T-helper 1 cell treated with Interleukin-12 subunit alpha and Interleukin-12 subunit beta and Interleukin-4 antibody, amounts not matched to agents 30 μg/mL and 1 μg/mL, for 36 hours (primary cell): ENCODE results near the gene LIN7C.
"Not testable (repeated sequence)": the region's sequence is repeated elsewhere in the genome, so short reads cannot be mapped to it uniquely, and the experiment has no call there.

Experiments used
- H3K27ac Mint-ChIP-seq: one replicate; pipeline ENCODE4 v1.8.0; 2021; ENCODE audit warnings: mild to moderate bottlenecking, mixed read lengths
- H3K27me3 Mint-ChIP-seq: one replicate; pipeline ENCODE4 v1.8.0; 2021; ENCODE audit warnings: low read depth, mixed read lengths
- H3K36me3 Mint-ChIP-seq: one replicate; pipeline ENCODE4 v1.8.0; 2021; ENCODE audit warnings: low read depth, mixed read lengths
- H3K4me1 Mint-ChIP-seq: one replicate; pipeline ENCODE4 v1.8.0; 2021; ENCODE audit warnings: low read depth, mixed read lengths
- H3K4me3 Mint-ChIP-seq: one replicate; pipeline ENCODE4 v1.8.0; 2021; ENCODE audit warnings: mild to moderate bottlenecking, moderate library complexity, mixed read lengths
- H3K9me3 Mint-ChIP-seq: one replicate; pipeline ENCODE4 v1.8.0; 2021; ENCODE audit warnings: mixed read lengths

The LIN7C gene

DNA sequence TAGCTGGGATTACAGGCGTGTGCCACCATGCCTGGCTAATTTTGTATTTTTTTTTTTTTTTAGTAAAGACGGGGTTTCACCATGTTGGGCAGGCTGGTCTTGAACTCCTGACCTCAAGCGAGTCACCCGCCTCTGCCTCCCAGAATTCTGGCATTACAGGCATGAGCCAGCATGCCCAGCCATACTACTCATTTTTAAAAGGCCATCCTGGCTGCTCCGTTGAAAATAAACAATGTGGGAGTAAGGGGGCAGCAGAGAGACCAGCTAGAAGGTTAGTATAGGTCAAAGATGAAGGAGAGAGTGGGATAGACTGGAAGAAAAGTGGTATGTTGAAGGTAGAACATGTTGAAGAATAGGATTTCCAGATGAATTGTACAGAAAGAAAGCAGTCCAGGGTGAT is 17.6 kb upstream of the LIN7C start:
- no peaks in the 10 kb centered on the region for H3K4me1 Mint-ChIP-seq
- no peak overlapping the region for H3K27ac Mint-ChIP-seq
- no peaks in the 10 kb centered on the region for H3K27me3 Mint-ChIP-seq
- no peaks in the 10 kb centered on the region for H3K9me3 Mint-ChIP-seq
- H3K4me3 Mint-ChIP-seq, result no peak overlapping the region
- no peaks in the 10 kb centered on the region for H3K36me3 Mint-ChIP-seq

DNA sequence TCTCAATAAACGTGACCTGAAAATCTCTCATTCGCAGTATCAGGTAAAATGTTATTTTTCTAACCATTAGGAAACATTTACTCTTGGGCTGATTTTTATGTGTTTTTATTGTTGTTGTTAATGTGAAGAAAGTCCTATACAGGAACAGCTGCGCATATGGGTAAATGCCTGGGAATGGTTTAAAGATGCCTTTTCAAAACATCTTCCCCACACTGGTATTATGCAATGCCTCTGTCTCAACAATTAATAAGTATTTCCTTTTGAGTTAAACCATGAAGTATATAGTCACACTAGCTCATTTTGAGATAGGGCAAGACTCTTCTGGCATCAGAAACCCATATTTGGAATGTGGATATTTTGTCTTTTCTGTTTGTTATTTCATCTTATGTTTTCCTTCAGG is 13.7 kb upstream of the LIN7C start:
- Mint-ChIP-seq H3K36me3 (no peaks in the 10 kb centered on the region), H3K4me1 (no peaks in the 10 kb centered on the region), H3K27ac (no peak overlapping the region), H3K9me3 (peaks cover 2% of the 10 kb centered on the region), H3K4me3 (no peak overlapping the region), H3K27me3 (no peaks in the 10 kb centered on the region)

DNA sequence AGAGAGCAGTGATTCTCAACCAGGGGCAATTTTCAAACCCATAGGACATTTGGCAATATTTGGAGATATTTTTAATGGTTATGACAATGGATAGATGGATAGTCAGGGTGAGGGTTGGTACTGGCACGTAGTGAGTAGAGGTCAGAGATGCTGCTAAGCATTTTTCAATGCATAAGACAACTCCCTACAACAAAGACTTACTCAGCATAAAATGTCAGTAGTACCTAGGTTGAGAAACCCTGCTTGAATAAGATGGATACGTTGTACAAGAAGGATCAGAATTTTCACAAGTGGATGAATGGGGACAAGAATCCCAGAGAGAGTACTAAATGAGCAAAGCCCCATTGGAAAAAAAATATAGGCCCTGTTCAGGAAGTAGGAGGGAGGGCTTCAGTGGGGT is 11.9 kb upstream of the LIN7C start:
- peaks cover 5% of the 10 kb centered on the region for H3K9me3 Mint-ChIP-seq
- H3K27ac Mint-ChIP-seq, result no peak overlapping the region
- H3K27me3 Mint-ChIP-seq, result no peaks in the 10 kb centered on the region
- H3K4me3 Mint-ChIP-seq, result no peak overlapping the region
- no peaks in the 10 kb centered on the region for H3K4me1 Mint-ChIP-seq
- H3K36me3 Mint-ChIP-seq, result no peaks in the 10 kb centered on the region

DNA sequence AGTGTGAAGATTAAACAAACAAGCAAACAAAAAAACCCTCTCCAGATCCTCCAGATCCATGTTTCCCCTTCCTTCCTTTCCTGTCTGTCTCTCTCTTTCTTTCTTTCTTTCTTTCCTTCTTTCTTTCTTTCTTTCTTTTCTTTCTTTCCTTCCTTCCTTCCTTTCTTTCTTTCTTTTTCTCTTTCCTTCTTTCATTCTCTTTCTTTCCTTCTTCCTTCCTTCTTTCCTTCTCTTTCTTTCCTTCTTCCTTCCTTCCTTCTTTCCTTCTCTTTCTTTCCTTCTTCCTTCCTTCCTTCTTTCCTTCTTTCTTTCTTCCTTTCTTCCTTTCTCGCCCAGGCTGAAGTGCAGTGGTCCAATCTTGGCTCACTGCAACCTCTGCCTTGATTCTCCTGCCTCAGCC is 10.9 kb upstream of the LIN7C start:
- not testable (repeated sequence) for H3K9me3 Mint-ChIP-seq, H3K4me3 Mint-ChIP-seq, H3K36me3 Mint-ChIP-seq, H3K4me1 Mint-ChIP-seq, H3K27me3 Mint-ChIP-seq, H3K27ac Mint-ChIP-seq

DNA sequence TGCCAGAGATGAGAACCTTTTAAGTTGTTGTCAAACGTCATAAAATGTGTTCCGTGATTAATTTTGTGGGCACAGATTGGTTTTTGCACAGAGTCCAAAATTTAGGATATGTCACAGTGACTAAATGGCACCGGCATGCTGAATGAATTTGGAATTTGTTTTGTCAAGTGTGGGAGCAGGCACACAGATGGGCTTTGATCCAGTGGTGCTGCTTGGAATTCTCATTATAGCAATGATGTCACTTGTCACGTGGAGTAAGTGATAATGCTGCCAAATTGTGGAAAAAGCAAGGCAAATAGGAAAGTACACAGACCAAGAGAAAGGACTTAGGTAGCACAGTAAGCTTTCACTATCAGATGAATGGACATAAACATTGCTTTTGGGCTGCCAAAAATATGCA is 8.0 kb upstream of the LIN7C start:
- Mint-ChIP-seq H3K9me3 (peaks cover 5% of the 10 kb centered on the region), H3K36me3 (no peaks in the 10 kb centered on the region), H3K4me3 (no peak overlapping the region), H3K27me3 (no peaks in the 10 kb centered on the region), H3K4me1 (peaks cover 1% of the 10 kb centered on the region), H3K27ac (no peak overlapping the region)

DNA sequence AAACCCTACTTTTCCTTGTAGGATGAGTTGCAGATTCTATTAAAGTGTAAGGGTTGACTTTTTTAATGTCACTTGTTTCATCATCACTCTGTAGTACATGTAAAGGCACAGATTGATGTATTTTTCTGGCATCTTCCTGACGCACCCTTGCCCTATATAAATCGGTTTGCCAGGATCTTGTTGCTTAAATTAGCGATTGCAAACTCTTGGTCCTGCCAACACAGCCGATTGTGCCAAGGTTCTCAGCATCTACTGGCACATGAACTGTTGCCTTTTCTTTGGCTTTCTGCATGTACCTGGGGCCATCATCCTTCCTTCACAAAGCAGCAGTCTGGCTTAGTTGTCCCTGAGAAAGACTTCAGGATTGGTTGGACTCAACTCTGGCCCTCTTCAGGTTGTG is 7.5 kb upstream of the LIN7C start:
- Mint-ChIP-seq H3K36me3 (no peaks in the 10 kb centered on the region), H3K9me3 (peaks cover 5% of the 10 kb centered on the region), H3K4me1 (peaks cover 1% of the 10 kb centered on the region), H3K27me3 (no peaks in the 10 kb centered on the region), H3K4me3 (no peak overlapping the region), H3K27ac (no peak overlapping the region)

DNA sequence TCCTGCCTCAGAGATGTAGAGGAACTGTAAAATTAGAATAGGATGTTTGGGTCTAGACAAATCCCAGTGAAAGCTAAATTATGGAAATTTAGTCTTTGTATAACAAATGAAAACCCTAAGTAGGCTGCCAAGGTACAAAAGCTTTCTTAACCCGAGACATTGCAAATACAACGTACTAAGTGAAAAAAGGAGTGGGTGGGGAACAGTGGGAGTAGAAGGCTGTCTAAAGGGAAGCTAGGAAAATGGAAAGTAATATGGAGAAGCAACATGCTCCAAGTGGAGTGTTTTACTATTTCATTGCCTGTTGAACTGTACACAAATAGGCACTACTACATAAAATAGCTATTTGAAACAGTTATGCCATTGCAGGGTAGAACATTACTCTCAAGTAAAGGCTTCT is 6.8 kb upstream of the LIN7C start:
- no peaks in the 10 kb centered on the region for H3K36me3 Mint-ChIP-seq
- H3K4me1 Mint-ChIP-seq, result peaks cover 1% of the 10 kb centered on the region
- no peaks in the 10 kb centered on the region for H3K27me3 Mint-ChIP-seq
- H3K27ac Mint-ChIP-seq, result no peak overlapping the region
- H3K4me3 Mint-ChIP-seq, result no peak overlapping the region
- peaks cover 5% of the 10 kb centered on the region for H3K9me3 Mint-ChIP-seq

DNA sequence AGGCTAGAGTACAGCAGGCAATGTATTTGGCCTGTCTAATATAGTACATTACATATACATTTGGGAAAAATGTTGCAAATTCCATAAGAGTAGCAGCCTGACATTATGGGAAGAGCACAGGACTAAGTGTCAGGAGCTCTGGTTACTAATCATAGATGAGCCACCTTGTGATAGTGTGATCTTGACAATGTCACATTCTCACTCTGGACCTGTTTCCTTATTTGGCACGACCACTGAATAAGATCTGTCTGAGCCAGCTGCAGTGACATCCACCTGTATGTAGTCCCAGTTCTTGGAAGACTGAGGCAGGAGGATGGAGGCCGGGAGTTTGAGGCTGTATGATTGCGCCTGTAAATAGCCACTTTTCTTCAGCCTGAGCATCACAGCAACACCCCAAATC is 5.7 kb upstream of the LIN7C start:
- Mint-ChIP-seq H3K27me3 (no peaks in the 10 kb centered on the region), H3K36me3 (no peaks in the 10 kb centered on the region), H3K9me3 (peaks cover 5% of the 10 kb centered on the region), H3K4me1 (peaks cover 6% of the 10 kb centered on the region), H3K4me3 (no peak overlapping the region), H3K27ac (no peak overlapping the region)

DNA sequence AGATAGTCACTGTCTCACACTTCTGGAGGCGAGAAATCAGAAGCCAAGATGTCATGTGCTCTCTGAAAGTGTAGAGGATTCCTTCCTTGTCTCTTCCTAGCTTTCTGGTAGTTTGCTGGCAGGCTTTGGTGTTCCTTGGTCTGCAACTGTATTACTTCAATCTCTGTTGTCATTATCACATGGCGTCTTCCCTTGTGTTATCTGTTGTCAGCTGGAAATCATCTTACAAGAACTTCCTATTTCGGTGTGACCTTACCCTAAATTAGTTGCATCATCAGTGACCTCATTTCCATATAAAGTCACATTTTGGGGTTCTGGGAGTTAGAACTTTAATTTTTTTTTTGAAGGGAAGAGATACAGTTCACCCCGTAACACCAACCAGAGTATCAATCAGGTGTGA is 3.3 kb upstream of the LIN7C start:
- Mint-ChIP-seq H3K4me1 (peaks cover 14% of the 10 kb centered on the region), H3K36me3 (peaks cover 1% of the 10 kb centered on the region), H3K27ac (no peak overlapping the region), H3K27me3 (no peaks in the 10 kb centered on the region), H3K9me3 (no peaks in the 10 kb centered on the region), H3K4me3 (no peak overlapping the region)

DNA sequence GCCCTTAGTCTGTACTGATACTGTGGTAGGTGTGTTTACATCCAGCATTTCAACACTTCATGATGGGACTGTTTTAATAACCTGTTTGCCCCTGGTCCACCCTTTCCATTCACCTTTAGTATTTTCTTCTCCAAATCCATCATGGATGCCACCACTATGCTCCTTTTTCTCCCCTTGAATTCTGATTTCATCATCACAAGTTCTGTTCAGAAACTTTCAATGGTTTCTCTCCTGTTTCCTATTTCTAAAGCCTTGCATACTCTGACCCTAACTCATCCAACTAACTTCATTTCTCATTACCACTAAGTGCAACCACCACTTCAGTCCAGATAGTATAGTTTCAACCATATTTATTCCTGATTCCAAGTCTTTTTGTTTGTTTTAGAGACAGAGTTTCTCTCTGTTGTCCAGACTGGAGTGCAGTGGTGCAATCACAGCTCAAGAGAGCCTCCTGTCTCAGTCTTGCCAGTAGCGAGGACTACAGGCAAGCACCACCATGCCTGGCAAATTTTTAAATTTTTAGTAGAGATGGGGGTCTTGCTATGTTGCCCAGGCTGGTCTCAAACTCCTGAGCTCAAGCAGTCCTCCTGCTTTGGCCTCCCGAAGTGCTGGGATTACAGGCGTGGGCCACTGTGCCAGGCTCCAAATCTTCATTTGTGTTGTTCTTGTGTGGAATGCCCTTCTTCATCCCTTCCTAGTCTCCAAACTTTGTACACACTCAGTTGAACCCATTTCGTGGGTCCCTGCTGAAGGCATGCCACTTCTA is 1.2 kb upstream of the LIN7C start:
- peaks cover 4% of the 10 kb centered on the region for H3K36me3 Mint-ChIP-seq
- no peaks in the 10 kb centered on the region for H3K9me3 Mint-ChIP-seq
- peak overlapping the region; percentile 100 for H3K4me3 Mint-ChIP-seq
- no peaks in the 10 kb centered on the region for H3K27me3 Mint-ChIP-seq
- H3K4me1 Mint-ChIP-seq, result peaks cover 20% of the 10 kb centered on the region
- H3K27ac Mint-ChIP-seq, result peak overlapping the region; percentile 46

DNA sequence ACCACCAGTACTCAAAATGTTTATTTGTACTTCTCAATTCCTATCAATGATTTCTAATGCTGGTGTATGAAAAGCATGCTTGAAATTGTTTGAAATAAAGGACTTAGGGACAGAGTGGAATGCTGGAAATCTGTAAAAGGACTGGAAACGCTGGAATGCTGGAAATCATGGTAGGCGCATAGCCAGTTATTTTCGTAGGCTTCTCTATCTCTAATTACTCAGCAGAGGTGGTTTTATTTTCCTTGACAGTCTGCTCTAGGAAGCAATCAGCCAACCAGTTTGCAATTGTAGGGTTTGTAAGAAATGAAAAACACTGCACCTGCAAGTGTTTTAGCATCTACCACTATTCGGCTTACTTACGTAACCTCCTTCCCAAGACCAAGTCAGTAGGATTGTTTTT is 788 bp downstream of the LIN7C start:
- H3K36me3 Mint-ChIP-seq, result peaks cover 10% of the 10 kb centered on the region
- no peaks in the 10 kb centered on the region for H3K9me3 Mint-ChIP-seq
- H3K4me3 Mint-ChIP-seq, result peak overlapping the region; percentile 100
- H3K27ac Mint-ChIP-seq, result peak overlapping the region; percentile 100
- peaks cover 26% of the 10 kb centered on the region for H3K4me1 Mint-ChIP-seq
- H3K27me3 Mint-ChIP-seq, result no peaks in the 10 kb centered on the region

DNA sequence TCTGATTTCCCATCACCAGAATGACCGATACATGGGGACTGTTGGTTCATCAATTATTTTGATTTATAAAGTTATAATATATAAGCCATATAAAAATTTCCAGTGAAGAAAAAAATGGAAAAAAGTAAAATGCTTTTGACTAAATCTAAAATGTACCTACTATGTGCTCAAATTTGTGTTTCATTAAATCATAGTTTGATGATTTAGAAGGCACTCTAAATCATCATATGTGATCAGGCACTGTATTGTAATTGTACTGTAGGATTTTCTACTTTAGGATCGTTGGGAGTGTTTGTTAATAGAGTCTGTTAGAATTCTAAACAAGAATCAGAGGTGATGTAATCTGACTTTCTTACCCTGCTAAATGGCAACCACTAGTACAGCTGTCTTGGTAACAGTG is 2.4 kb downstream of the LIN7C start:
- Mint-ChIP-seq H3K36me3 (peaks cover 16% of the 10 kb centered on the region), H3K27me3 (no peaks in the 10 kb centered on the region), H3K4me3 (no peak overlapping the region), H3K4me1 (peaks cover 25% of the 10 kb centered on the region), H3K9me3 (no peaks in the 10 kb centered on the region), H3K27ac (no peak overlapping the region)

DNA sequence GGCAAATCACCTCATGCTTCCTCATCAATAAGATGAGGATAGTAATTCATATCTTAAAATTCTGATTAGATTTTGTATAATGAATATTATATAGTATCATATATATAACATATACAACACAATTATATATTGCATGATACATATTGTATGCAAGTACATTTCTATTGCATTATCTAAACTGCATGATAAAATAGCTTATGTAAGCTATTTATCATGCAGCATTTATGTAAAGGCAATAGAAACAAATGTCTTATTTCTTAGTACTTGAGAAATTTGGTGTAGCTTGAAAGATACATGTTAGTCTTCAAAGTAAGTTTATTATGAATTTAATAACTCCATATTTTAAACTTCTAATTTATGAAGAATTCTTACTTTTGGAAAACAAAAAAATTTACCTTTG is 5.5 kb downstream of the LIN7C start:
- Mint-ChIP-seq H3K27ac (no peak overlapping the region), H3K4me1 (peaks cover 21% of the 10 kb centered on the region), H3K9me3 (no peaks in the 10 kb centered on the region), H3K36me3 (peaks cover 19% of the 10 kb centered on the region), H3K27me3 (no peaks in the 10 kb centered on the region), H3K4me3 (no peak overlapping the region)

DNA sequence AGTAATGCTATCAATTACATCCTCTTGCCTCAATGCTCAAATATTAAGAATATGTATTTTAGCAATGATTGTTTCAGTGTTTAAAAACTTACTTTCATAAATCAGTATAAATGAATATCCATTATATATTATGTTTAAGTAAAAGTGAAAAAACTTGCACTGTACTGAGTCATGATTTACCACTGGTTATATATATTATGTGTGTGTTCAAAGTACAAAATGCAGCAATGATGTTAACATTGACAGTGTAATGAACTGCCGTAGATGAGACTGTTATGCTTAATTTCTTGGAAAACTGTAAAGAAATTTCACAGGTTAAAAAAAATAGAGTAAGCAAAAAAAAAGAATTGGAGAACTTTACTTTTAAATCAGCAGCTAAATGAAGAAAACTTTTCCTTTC is 8.7 kb downstream of the LIN7C start:
- H3K4me3 Mint-ChIP-seq, result no peak overlapping the region
- H3K27me3 Mint-ChIP-seq, result no peaks in the 10 kb centered on the region

DNA sequence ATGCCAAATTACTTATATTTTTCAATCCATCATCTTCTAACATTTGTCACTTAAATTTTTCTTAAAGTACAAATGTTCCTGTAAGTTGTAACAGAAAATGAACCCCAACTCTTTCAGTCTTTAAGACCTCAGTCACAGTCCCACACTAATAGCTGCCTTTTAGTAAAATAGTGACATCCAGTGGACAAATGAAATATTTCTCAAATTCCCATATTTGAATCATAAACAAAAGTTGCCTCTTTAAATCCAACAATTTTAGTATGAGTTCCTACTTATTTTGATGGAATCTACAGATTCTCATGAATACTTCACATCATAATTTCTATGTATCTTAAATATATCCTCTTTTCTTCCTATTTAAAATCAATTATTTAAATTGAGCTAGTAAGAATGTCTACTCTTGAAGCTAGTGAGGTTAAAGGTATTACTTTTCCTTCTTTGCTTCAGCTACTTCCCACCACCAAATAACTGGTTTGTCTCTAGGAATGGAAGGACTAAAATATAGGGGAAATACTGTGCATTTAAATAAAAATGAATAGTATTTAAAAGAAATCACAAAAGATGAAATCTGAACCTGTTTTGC is 9.2 kb downstream of the LIN7C start:
- peaks cover 9% of the 10 kb centered on the region for H3K4me1 Mint-ChIP-seq
- H3K9me3 Mint-ChIP-seq, result no peaks in the 10 kb centered on the region
- no peak overlapping the region for H3K27ac Mint-ChIP-seq
- no peaks in the 10 kb centered on the region for H3K27me3 Mint-ChIP-seq
- peaks cover 17% of the 10 kb centered on the region for H3K36me3 Mint-ChIP-seq
- no peak overlapping the region for H3K4me3 Mint-ChIP-seq

More for the DNA sequence above, 8.7 kb downstream of the LIN7C start:
- no peak overlapping the region for H3K27ac Mint-ChIP-seq
- peaks cover 9% of the 10 kb centered on the region for H3K4me1 Mint-ChIP-seq
- H3K36me3 Mint-ChIP-seq, result peaks cover 17% of the 10 kb centered on the region
- H3K9me3 Mint-ChIP-seq, result no peaks in the 10 kb centered on the region
